IPS DF 6.9 (cell line): Measurements from ENCODE around the gene CD8A.
"Not testable (repeated sequence)": the region's sequence is repeated elsewhere in the genome, so short reads cannot be mapped to it uniquely, and the experiment has no call there.

Experiments
- DNase-seq: peaks from one replicate; pipeline ENCODE4 v3.0.0-alpha.2; 2013; ENCODE audit warnings: low read depth, low spot score
- H3K27ac ChIP-seq: one replicate; pipeline ENCODE4 v1.5.1; 2013; ENCODE audit warnings: low read length, control low read depth
- H3K27me3 ChIP-seq: 2 replicates; pipeline ENCODE4 v1.6.1; 2013; ENCODE audit warnings: mild to moderate bottlenecking, low read length; ENCODE audit not compliant: control insufficient read depth, insufficient read depth
- H3K36me3 ChIP-seq: 2 replicates; pipeline ENCODE4 v1.6.1; 2013; ENCODE audit warnings: low read length; ENCODE audit not compliant: control insufficient read depth, insufficient read depth
- H3K4me1 ChIP-seq: 2 replicates; pipeline ENCODE4 v1.6.1; 2013; ENCODE audit warnings: low read length; ENCODE audit not compliant: control insufficient read depth, insufficient read depth
- H3K4me3 ChIP-seq: 2 replicates; pipeline ENCODE4 v1.5.1; 2013; ENCODE audit warnings: mild to moderate bottlenecking, low read length
- H3K9me3 ChIP-seq: 2 replicates; pipeline ENCODE4 v1.6.1; 2013; ENCODE audit warnings: low read length, inconsistent platforms; ENCODE audit not compliant: control insufficient read depth, insufficient read depth
- WGBS: extraction: QIAGEN DNeasy Blood & Tissue Kit; methylation state at CpG from one replicate; pipeline ENCODE4 v1.1.7; 2013; ENCODE audit warnings: mixed read lengths, missing lambda C conversion rate; ENCODE audit not compliant: insufficient read length, insufficient coverage; 5-methylcytosine and 5-hydroxymethylcytosine counted together

Gene CD8A

GRCh38 chr2:86760371-86760770 is 30.3 kb downstream of the CD8A start:
- Histone ChIP-seq H3K27me3 (no peaks in the 10 kb centered on the region), H3K27ac (no peak overlapping the region), H3K9me3 (no peaks in the 10 kb centered on the region), H3K4me3 (no peak overlapping the region), H3K4me1 (no peaks in the 10 kb centered on the region), H3K36me3 (no peaks in the 10 kb centered on the region)
- DNase-seq = no peak
- WGBS = no CpG with 5 or more reads among the region's 4 CpGs

DNA sequence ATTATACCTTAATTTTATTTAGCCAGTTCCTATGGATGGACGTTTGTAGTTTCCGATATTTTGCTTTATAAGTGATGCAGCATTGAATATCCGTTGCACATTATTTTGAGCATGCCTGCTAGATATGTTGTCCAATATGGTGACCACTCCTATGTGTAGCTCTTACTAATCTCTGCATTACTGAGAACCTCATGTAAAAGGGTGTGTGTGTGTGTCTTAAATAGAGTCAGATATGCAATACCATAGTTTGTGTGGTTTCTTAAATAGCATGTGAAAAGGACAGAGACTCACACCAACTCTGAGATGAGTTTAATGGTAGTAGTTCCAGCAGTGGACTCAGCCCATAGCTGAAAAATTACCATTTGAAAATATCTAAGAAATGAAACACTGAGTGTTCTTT is 32.3 kb downstream of the CD8A start:
- Histone ChIP-seq H3K27me3 (no peaks in the 10 kb centered on the region), H3K36me3 (no peaks in the 10 kb centered on the region), H3K4me1 (no peaks in the 10 kb centered on the region), H3K4me3 (no peak overlapping the region), H3K9me3 (no peaks in the 10 kb centered on the region), H3K27ac (no peak overlapping the region)
- no CpG with 5 or more reads among the region's 3 CpGs for WGBS
- no peak for DNase-seq

GRCh38 chr2:86753606-86754005 is 37.1 kb downstream of the CD8A start:
- no peak overlapping the region for H3K27ac ChIP-seq

DNA sequence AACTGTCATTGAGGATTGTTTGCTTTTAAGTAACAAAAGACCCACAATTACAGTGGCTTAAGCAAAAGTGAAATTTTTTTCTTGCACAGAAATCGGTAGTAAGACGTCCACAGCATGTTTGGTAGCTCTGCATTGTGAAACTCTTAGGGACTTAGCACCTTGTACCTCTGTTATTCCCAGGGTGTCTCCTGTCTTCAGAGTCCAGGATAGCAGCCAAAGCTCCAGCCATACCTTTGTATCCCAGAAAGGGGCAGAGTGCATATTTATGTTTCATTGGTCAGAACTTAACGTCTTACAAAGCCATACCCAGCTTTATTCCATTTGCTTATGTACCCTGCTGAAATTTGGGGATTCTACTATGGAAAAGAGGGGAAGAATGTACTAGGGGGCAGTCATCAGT is 37.8 kb downstream of the CD8A start:
- no peak for DNase-seq
- no CpG with 5 or more reads among the region's 3 CpGs for WGBS
- Histone ChIP-seq H3K9me3 (no peaks in the 10 kb centered on the region), H3K27me3 (no peaks in the 10 kb centered on the region), H3K27ac (no peak overlapping the region), H3K36me3 (no peaks in the 10 kb centered on the region), H3K4me1 (no peaks in the 10 kb centered on the region), H3K4me3 (no peak overlapping the region)

More at GRCh38 chr2:86753606-86754005, 37.1 kb downstream of the CD8A start:
- no peak for DNase-seq
- Histone ChIP-seq H3K9me3 (no peaks in the 10 kb centered on the region), H3K4me1 (no peaks in the 10 kb centered on the region), H3K27me3 (no peaks in the 10 kb centered on the region), H3K4me3 (no peak overlapping the region), H3K36me3 (no peaks in the 10 kb centered on the region)

DNA sequence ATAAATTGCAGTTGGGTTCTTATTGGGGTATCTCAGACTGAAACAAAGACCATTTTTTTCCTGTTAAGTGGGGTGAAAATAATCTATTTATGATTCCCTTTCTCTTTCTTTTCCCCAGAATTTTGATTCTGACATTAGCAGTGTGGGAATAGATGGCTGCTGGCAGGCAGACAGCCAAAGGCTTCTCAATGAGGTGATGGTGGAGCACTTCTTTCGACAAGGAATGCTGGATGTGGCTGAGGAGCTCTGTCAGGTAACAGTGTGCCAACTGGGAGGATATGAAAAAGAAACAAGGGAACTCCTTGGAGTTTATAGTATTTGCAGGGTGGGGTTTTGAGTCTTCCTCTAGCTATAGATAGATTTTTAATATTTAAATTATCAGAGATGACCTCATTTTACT is 38.9 kb downstream of the CD8A start:
- no CpG with 5 or more reads among the region's 1 CpG for WGBS
- H3K4me1 ChIP-seq = no peaks in the 10 kb centered on the region
- DNase-seq = no peak
- H3K9me3 ChIP-seq = no peaks in the 10 kb centered on the region
- no peaks in the 10 kb centered on the region for H3K36me3 ChIP-seq
- H3K4me3 ChIP-seq = no peak overlapping the region
- H3K27me3 ChIP-seq = no peaks in the 10 kb centered on the region
- no peak overlapping the region for H3K27ac ChIP-seq

DNA sequence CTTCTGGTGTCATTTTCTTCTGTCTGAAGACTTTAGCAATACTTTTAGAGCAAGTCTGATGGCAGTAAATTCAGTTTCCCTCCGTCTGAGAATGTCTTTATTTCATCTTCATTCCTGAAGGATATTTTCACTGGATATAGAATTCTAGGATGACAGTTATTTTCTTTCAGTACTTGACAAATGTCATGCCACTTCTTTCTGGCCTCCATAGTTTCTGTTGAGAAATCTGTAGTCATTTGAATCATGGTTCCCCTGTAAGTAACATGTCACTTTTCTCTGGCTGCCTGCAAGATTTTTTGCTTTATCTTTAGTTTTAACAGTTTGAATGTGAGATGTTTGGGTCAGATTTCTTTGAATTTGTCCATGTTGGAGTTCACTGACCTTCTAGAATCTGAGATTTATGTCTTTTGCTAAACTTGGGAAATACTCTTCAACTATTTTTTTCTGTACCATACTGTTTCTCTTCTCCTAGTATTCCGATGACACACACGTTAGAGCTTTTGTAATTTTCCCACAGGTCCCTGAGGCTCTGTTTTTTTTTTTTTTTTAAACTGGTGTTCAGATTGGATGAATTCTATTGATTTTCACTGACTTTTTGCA is 40.4 kb downstream of the CD8A start:
- Histone ChIP-seq H3K27ac (no peak overlapping the region), H3K36me3 (no peaks in the 10 kb centered on the region), H3K9me3 (no peaks in the 10 kb centered on the region), H3K4me1 (no peaks in the 10 kb centered on the region), H3K4me3 (no peak overlapping the region), H3K27me3 (no peaks in the 10 kb centered on the region)
- no CpG with 5 or more reads among the region's 3 CpGs for WGBS
- no peak for DNase-seq

- Histone ChIP-seq H3K4me3 (no peak overlapping the region), H3K27me3 (no peaks in the 10 kb centered on the region), H3K36me3 (no peaks in the 10 kb centered on the region), H3K9me3 (no peaks in the 10 kb centered on the region), H3K27ac (no peak overlapping the region), H3K4me1 (no peaks in the 10 kb centered on the region)
- DNase-seq = no peak
- 100% methylated on average over 1 of the region's 9 CpGs for WGBS
These were observed 42.7 kb downstream of the CD8A start for GRCh38 chr2:86747711-86748639.

- H3K27ac ChIP-seq = no peak overlapping the region
- no peaks in the 10 kb centered on the region for H3K36me3 ChIP-seq
- no peaks in the 10 kb centered on the region for H3K27me3 ChIP-seq
- no peak overlapping the region for H3K4me3 ChIP-seq
- DNase-seq = no peak
- no peaks in the 10 kb centered on the region for H3K9me3 ChIP-seq
- H3K4me1 ChIP-seq = no peaks in the 10 kb centered on the region
These were observed 43.8 kb downstream of the CD8A start for GRCh38 chr2:86746939-86747338.

DNA sequence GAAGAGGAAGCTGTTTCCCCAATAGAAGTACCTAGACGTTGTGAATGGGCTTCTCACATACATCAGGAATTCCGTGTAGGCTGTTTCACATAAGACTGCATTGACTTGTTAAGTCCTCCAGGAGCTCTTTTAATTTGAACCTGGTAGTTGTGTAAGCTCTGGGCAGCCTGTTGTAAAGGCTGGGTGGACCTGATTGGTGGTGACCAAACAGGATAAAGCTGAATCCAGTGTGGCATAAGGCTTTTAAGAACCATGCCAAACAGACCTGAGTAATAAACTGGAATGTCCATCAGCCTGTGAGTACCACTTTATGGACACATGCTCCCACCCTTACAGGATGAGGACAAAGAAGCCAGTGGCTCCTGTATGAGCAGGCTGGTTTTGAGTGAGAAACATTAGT is 46.6 kb downstream of the CD8A start:
- no peak for DNase-seq
- WGBS = no CpG with 5 or more reads among the region's 2 CpGs
- H3K4me1 ChIP-seq = no peaks in the 10 kb centered on the region
- H3K36me3 ChIP-seq = no peaks in the 10 kb centered on the region
- no peak overlapping the region for H3K27ac ChIP-seq
- no peak overlapping the region for H3K4me3 ChIP-seq
- H3K9me3 ChIP-seq = no peaks in the 10 kb centered on the region
- no peaks in the 10 kb centered on the region for H3K27me3 ChIP-seq

DNA sequence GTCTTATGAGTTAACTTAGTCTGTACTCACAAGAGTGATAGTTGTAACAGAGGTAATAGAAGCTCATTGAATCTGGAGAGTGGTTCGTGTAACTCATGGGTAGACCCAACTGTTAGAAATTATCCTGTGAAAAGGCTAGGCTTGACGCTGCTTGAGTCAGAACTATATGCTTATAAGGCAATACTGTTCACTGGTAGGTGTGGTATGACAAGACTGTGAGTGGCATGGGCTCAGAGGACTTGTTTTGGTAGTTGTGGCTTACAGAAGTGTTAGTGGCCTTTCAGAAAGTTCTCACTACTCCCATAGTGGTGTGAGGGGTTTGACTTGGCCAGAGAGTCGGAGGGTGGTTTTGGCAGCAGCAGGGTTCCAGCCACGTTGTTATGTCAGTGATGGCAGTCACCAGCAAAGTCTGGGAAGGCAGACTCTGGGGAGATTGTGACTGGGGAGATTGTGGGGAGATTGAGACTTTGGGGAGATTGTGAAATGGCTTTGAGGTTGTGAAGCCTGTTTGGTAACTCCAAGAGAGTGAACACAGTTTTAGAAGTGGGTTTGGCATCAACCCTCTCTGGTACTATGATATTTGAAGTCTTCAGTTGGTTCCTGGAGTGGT is 48.7 kb downstream of the CD8A start:
- DNase-seq, H3K9me3 ChIP-seq, H3K4me3 ChIP-seq, H3K27me3 ChIP-seq, H3K4me1 ChIP-seq, H3K36me3 ChIP-seq, H3K27ac ChIP-seq: not testable (repeated sequence)
- WGBS = no CpG with 5 or more reads among the region's 4 CpGs
